Peyer's patch (tissue), 4 donors: ENCODE measurements around the gene SLAMF8. TPM values are rescaled to one million over a fixed set of nuclear protein-coding genes. Genes with fewer than 3 reads are reported as not detected.

Source experiments
- DNase-seq, 3 donors: peaks; one replicate each; pipeline ENCODE4 v3.0.0-alpha.2; 2017 to 2019
- H3K27ac ChIP-seq, 4 donors: fragments of 200-600 bp; sonication (generic); one replicate each; pipeline ENCODE4 v1.5.1; 2016 to 2019
- H3K27me3 ChIP-seq, 2 donors: fragments of 200-600 bp; sonication (generic); one replicate each; pipeline ENCODE4 v1.5.1; 2019
- H3K36me3 ChIP-seq, 3 donors: fragments of 200-600 bp; sonication (generic); one replicate each; pipeline ENCODE4 v1.5.1; 2016 to 2019
- H3K4me1 ChIP-seq, 4 donors: fragments of 200-600 bp; sonication (generic); one replicate each; pipeline ENCODE4 v1.5.1; 2016 to 2019
- H3K4me3 ChIP-seq, 4 donors: fragments of 200-600 bp; sonication (generic); 1 replicate in 3 of 4; 2 replicates in 1 of 4; pipeline ENCODE4 v1.5.1; 2016 to 2019; ENCODE audit warnings: mild to moderate bottlenecking in 1 of 4
- H3K9me3 ChIP-seq, 4 donors: fragments of 200-600 bp; sonication (generic); one replicate each; pipeline ENCODE4 v1.5.1; 2016 to 2019; ENCODE audit warnings: mild to moderate bottlenecking in 1 of 4
- POLR2A ChIP-seq, 2 donors: fragments of 450-650 bp; IDR thresholded peaks; one replicate each; pipeline ENCODE4 v1.5.1; 2017; ENCODE audit warnings: antibody characterized with exemption in 2 of 2, mild to moderate bottlenecking in 2 of 2, moderate library complexity in 2 of 2
- total RNA-seq, 4 donors: library from RNA; depleted of rRNA; stranded (reverse); fragments of >200 nt; gene quantifications; one replicate each; pipeline ENCODE4 v1.1.0, GENCODE V29; 2016
- TF ChIP-seq, protein P1 (sequence below), 6 experiments: fragments of 450-650 bp in 4 of 6; fragments of 200-600 bp in 2 of 6; sonication (generic) in 1 of 6; IDR thresholded peaks; one replicate each; pipeline ENCODE4 v1.5.1; 2017 to 2019; ENCODE audit warnings: antibody characterized with exemption in 6 of 6, mild to moderate bottlenecking in 3 of 6, moderate library complexity in 1 of 6

SLAMF8 gene
- 10 to 100 TPM in 1 of 4 donors, 1 to 10 TPM in 2, not detected in 1; 1.1 to 18.2 (median 2.7) TPM for total RNA-seq

DNA sequence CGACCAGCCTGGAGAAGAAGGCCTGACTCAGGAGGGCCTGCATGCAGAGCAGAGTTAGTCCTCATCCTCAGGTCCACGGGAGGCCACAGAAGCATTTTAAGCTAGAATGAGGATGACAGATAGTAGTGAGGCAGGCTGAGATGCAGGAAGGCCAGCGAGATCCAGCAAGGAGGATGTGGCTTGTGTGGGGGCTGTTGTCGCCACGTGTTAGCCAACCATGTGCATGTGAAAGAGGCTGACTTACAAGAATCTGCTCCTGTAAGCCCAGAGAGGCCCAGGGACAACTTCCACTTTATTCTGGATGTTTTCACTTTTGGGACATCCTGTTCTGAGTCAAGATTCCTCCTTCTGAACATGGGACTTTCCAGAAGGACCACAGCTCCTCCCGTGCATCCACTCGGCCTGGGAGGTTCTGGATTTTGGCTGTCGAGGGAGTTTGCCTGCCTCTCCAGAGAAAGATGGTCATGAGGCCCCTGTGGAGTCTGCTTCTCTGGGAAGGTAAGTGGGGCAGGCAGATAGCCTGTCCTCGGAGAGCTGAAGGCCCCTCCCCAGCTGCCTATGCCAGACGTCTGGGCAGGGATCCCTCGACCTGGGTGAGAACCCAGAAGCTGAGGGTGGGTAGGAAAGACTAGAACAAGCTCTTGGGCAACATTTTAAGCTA is at the start of gene SLAMF8:
SLAMF8 (plus strand) TSS at position 433 of the 661 bp plus-strand sequence; CDS start at position 459, 26 bp downstream.
- DNase-seq, result peak in 2 of 3 donors; percentile 58 to 86
- no peaks in the 10 kb centered on the region for H3K36me3 ChIP-seq
- TF ChIP-seq POLR2A (IDR thresholded peaks at IDR 0.05), result no peak
- TF ChIP-seq, protein P1, sequence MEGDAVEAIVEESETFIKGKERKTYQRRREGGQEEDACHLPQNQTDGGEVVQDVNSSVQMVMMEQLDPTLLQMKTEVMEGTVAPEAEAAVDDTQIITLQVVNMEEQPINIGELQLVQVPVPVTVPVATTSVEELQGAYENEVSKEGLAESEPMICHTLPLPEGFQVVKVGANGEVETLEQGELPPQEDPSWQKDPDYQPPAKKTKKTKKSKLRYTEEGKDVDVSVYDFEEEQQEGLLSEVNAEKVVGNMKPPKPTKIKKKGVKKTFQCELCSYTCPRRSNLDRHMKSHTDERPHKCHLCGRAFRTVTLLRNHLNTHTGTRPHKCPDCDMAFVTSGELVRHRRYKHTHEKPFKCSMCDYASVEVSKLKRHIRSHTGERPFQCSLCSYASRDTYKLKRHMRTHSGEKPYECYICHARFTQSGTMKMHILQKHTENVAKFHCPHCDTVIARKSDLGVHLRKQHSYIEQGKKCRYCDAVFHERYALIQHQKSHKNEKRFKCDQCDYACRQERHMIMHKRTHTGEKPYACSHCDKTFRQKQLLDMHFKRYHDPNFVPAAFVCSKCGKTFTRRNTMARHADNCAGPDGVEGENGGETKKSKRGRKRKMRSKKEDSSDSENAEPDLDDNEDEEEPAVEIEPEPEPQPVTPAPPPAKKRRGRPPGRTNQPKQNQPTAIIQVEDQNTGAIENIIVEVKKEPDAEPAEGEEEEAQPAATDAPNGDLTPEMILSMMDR (IDR thresholded peaks at IDR 0.05), result no peak
- no peaks in the 10 kb centered on the region for H3K9me3 ChIP-seq
- no peaks in the 10 kb centered on the region for H3K27me3 ChIP-seq
- H3K27ac ChIP-seq, result peak within 1 kb of the TSS; percentile 22 to 55 (median 38)
- H3K4me3 ChIP-seq, result peak within 1 kb of the TSS in 2 of 4 donors; percentile 19 to 21
- peaks cover 0 to 13% (median 0%) of the 10 kb centered on the region in 4 donors for H3K4me1 ChIP-seq

DNA sequence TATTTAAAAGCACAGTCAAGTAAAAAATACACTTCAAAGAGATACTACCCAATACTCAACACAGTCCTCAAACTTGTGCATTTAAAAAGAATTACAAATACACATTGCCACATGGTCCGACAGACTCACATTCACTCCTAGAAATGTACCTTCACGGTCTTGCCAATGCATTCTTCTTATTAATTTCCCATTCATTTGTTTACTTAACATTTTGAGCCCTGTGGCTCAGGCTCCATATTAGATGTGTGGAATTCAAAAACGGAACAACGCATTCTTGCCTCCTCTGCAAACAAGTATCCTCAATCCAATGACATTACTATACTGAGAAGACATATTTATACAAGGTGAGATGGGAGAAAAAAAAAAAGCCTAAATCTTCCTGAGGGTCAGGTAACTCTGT is 48.4 kb upstream of the SLAMF8 start:
- TF ChIP-seq, protein P1 (IDR thresholded peaks at IDR 0.05), result no peak
- TF ChIP-seq POLR2A (IDR thresholded peaks at IDR 0.05), result no peak

DNA sequence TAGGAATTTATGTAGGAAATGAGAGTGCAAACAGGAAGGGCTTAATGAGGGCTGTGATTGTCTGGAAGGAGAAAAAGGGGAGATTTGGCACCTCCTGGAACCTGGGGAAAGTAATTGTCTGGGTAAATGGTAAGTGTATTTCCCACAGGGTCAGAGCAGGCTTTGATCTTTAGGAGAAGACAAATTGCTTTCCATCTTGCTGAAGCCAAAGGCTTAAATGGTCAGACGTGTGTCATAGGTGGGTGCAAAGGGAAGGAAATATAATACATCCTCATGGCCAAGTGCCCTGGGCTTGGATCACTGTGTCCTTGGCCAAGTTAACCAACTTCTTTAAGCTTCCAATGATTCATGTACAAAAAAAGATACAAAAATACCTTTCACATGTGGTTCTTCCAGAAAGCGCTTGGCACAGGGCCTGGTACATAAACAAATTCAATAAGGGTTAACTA is 47.2 kb upstream of the SLAMF8 start:
- no peak overlapping the region for H3K4me3 ChIP-seq
- peaks cover 0 to 3% (median 0%) of the 10 kb centered on the region in 4 donors for H3K4me1 ChIP-seq
- no peaks in the 10 kb centered on the region for H3K9me3 ChIP-seq
- H3K27me3 ChIP-seq, result no peaks in the 10 kb centered on the region
- H3K27ac ChIP-seq, result peak overlapping the region in 1 of 4 donors; percentile 74
- H3K36me3 ChIP-seq, result no peaks in the 10 kb centered on the region
- TF ChIP-seq POLR2A (IDR thresholded peaks at IDR 0.05), result no peak
- TF ChIP-seq, protein P1 (IDR thresholded peaks at IDR 0.05), result no peak
- DNase-seq, result no peak

More for the DNA sequence above, 48.4 kb upstream of the SLAMF8 start:
- Histone ChIP-seq H3K9me3 (no peaks in the 10 kb centered on the region), H3K27me3 (no peaks in the 10 kb centered on the region), H3K4me1 (peaks cover 0 to 3% (median 0%) of the 10 kb centered on the region in 4 donors), H3K27ac (no peak overlapping the region), H3K4me3 (no peak overlapping the region), H3K36me3 (no peaks in the 10 kb centered on the region)
- DNase-seq, result no peak

DNA sequence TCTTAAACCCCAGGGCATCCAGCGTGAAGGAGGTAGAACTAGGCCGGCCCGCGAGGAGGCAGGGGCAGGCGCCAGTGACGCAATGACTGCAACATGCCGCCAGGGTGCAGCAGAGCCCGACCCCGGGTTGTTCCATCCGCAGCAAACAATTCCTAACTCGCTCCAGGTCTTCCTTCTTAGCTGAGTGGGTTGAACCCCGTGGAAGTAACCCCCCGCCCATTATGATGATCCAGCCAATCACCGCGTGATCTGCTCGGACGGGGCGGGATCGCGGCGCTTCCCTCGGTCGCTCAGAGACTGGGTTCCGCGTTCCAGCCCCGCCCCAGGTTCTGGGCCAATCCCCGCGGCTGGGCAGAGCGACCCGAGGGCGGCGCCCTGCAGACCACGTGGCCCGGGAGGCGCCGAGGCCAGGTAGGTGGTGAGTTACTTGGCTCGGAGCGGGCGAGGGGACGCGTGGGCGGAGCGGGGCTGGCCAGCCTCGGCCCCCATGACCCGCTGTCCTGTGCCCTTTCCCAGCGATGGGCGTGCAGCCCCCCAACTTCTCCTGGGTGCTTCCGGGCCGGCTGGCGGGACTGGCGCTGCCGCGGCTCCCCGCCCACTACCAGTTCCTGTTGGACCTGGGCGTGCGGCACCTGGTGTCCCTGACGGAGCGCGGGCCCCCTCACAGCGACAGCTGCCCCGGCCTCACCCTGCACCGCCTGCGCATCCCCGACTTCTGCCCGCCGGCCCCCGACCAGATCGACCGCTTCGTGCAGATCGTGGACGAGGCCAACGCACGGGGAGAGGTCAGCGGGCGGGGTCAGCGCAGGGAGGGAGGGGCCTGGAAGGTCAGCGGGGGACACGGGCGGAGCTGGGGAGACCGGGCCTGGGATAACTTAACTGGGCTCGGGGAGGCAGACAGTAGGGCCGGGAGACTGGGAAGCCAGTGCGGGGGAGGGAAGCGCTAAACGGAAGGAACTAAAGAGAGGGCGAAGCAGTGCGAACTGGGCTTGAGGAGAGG is 45.8 kb upstream of the SLAMF8 start, which contains the start of gene DUSP23:
DUSP23 (plus strand) TSS at position 380 of the 1,000 bp plus-strand sequence; CDS start at position 519, 139 bp downstream.
- Histone ChIP-seq H3K4me1 (peaks cover 0 to 3% (median 0%) of the 10 kb centered on the region in 4 donors), H3K27ac (peak within 1 kb of the TSS; percentile 74 to 85 (median 78)), H3K36me3 (no peaks in the 10 kb centered on the region), H3K27me3 (no peaks in the 10 kb centered on the region), H3K9me3 (no peaks in the 10 kb centered on the region), H3K4me3 (peak within 1 kb of the TSS; percentile 69 to 90 (median 79))
- TF ChIP-seq, protein P1 (IDR thresholded peaks at IDR 0.05), result peak; percentile 81 to 99 (median 94)
- TF ChIP-seq POLR2A (IDR thresholded peaks at IDR 0.05), result peak; percentile 71 to 85
- DNase-seq, result peak; percentile 94 to 99 (median 99)

DNA sequence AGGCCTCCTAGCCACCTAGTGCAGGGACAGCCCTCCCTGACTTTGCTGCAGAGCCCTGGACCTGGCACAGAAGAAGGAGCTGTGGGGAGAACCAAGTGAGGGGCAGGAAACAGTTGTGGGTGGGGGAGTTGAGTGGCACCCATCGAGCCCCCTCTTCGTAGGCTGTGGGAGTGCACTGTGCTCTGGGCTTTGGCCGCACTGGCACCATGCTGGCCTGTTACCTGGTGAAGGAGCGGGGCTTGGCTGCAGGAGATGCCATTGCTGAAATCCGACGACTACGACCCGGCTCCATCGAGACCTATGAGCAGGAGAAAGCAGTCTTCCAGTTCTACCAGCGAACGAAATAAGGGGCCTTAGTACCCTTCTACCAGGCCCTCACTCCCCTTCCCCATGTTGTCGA is 44.7 kb upstream of the SLAMF8 start:
- H3K36me3 ChIP-seq, result no peaks in the 10 kb centered on the region
- H3K27ac ChIP-seq, result no peak overlapping the region
- H3K4me3 ChIP-seq, result peak overlapping the region in 2 of 4 donors; percentile 83 to 90
- H3K27me3 ChIP-seq, result no peaks in the 10 kb centered on the region
- TF ChIP-seq POLR2A (IDR thresholded peaks at IDR 0.05), result no peak
- TF ChIP-seq, protein P1 (IDR thresholded peaks at IDR 0.05), result no peak
- no peaks in the 10 kb centered on the region for H3K9me3 ChIP-seq
- DNase-seq, result no peak
- H3K4me1 ChIP-seq, result peaks cover 0 to 3% (median 0%) of the 10 kb centered on the region in 4 donors
